Activated naive CD4-positive, alpha-beta T cell treated with anti-CD3 and anti-CD28 coated beads, Interleukin-2, amount 10 ng/mL, durations not matched to agents 7 days and 5 days (primary cell): ENCODE measurements around the gene ANK2.
A peak's percentile ranks its signal among the peaks of the same experiment; 100 is the strongest.
"Not testable (repeated sequence)": the region's sequence is repeated elsewhere in the genome, so short reads cannot be mapped to it uniquely, and the experiment has no call there.

ENCODE experiments used
- CTCF ChIA-PET: fragments of 350-600 bp; sonication (Branson Sonifier 250); formaldehyde crosslinking; loops from one replicate; lab custom pipeline; 2021; ENCODE audit warnings: antibody characterized with exemption; lab: Charles Lee
- DNase-seq: peaks from one replicate; pipeline ENCODE4 v3.0.0-alpha.2; 2020
- H3K27ac Mint-ChIP-seq: one replicate; pipeline ENCODE4 v1.8.0; 2021; ENCODE audit warnings: mild to moderate bottlenecking, moderate library complexity, mixed read lengths
- H3K27me3 Mint-ChIP-seq: one replicate; pipeline ENCODE4 v1.8.0; 2021; ENCODE audit warnings: mild to moderate bottlenecking, mixed read lengths
- H3K36me3 Mint-ChIP-seq: one replicate; pipeline ENCODE4 v1.8.0; 2021; ENCODE audit warnings: mixed read lengths
- H3K4me1 Mint-ChIP-seq: one replicate; pipeline ENCODE4 v1.8.0; 2021; ENCODE audit warnings: mixed read lengths
- H3K4me3 Mint-ChIP-seq: one replicate; pipeline ENCODE4 v1.8.0; 2021; ENCODE audit warnings: mild to moderate bottlenecking, moderate library complexity, mixed read lengths
- H3K9me3 Mint-ChIP-seq: one replicate; pipeline ENCODE4 v1.8.0; 2021; ENCODE audit warnings: mixed read lengths

Gene ANK2

GRCh38 chr4:113209153-113209552, 159.7 kb downstream of the ANK2 start:
- no peak overlapping the region for H3K27ac Mint-ChIP-seq
- H3K4me3 Mint-ChIP-seq = no peak overlapping the region
- H3K27me3 Mint-ChIP-seq = no peaks in the 10 kb centered on the region

GRCh38 chr4:113209652-113210320, 160.3 kb downstream of the ANK2 start:
- no peak overlapping the region for H3K4me3 Mint-ChIP-seq
- no peaks in the 10 kb centered on the region for H3K4me1 Mint-ChIP-seq
- H3K27ac Mint-ChIP-seq = no peak overlapping the region
- DNase-seq = no peak
- H3K27me3 Mint-ChIP-seq = no peaks in the 10 kb centered on the region
- CTCF ChIA-PET = no interaction called here
- H3K9me3 Mint-ChIP-seq = no peaks in the 10 kb centered on the region
- H3K36me3 Mint-ChIP-seq = no peaks in the 10 kb centered on the region

More at GRCh38 chr4:113209153-113209552, 159.7 kb downstream of the ANK2 start:
- no peaks in the 10 kb centered on the region for H3K9me3 Mint-ChIP-seq
- no peaks in the 10 kb centered on the region for H3K4me1 Mint-ChIP-seq
- DNase-seq = no peak
- CTCF ChIA-PET = no interaction called here
- H3K36me3 Mint-ChIP-seq = no peaks in the 10 kb centered on the region

DNA sequence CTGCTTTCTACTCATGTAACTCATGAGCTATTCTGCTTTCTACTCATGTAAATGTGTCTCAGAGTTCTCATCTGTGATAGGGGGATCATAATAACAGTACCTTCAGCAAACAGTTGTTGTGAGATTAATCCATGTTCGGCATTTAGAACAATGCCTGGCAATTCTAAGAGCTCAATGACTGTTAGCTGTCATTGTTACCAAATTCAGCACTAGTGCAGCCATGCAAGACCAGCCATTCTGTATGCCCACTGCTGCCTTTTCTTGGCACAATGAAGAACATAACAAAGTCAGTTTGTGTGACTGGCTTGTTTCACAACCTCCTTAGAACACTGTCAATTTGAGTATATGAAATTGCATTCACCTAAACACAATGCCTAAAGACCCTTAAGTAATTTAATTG, 163.2 kb downstream of the ANK2 start:
- CTCF ChIA-PET = no interaction called here
- Mint-ChIP-seq H3K4me3 (no peak overlapping the region), H3K36me3 (no peaks in the 10 kb centered on the region), H3K9me3 (no peaks in the 10 kb centered on the region), H3K4me1 (no peaks in the 10 kb centered on the region), H3K27ac (no peak overlapping the region), H3K27me3 (no peaks in the 10 kb centered on the region)
- no peak for DNase-seq

GRCh38 chr4:113221990-113222389, 172.5 kb downstream of the ANK2 start:
- H3K27me3 Mint-ChIP-seq = no peaks in the 10 kb centered on the region
- H3K36me3 Mint-ChIP-seq = no peaks in the 10 kb centered on the region
- CTCF ChIA-PET = no interaction called here
- DNase-seq = no peak
- H3K9me3 Mint-ChIP-seq = no peaks in the 10 kb centered on the region
- no peak overlapping the region for H3K27ac Mint-ChIP-seq
- H3K4me1 Mint-ChIP-seq = no peaks in the 10 kb centered on the region
- H3K4me3 Mint-ChIP-seq = no peak overlapping the region

GRCh38 chr4:113222471-113222870, 173.0 kb downstream of the ANK2 start:
- Mint-ChIP-seq H3K4me3 (no peak overlapping the region), H3K4me1 (no peaks in the 10 kb centered on the region), H3K36me3 (no peaks in the 10 kb centered on the region), H3K27ac (no peak overlapping the region), H3K27me3 (no peaks in the 10 kb centered on the region), H3K9me3 (no peaks in the 10 kb centered on the region)
- CTCF ChIA-PET = no interaction called here
- no peak for DNase-seq

- H3K27ac Mint-ChIP-seq = no peak overlapping the region
- no peaks in the 10 kb centered on the region for H3K27me3 Mint-ChIP-seq
- no peak overlapping the region for H3K4me3 Mint-ChIP-seq
- no peaks in the 10 kb centered on the region for H3K36me3 Mint-ChIP-seq
- CTCF ChIA-PET = no interaction called here
- no peak for DNase-seq
- no peaks in the 10 kb centered on the region for H3K9me3 Mint-ChIP-seq
- no peaks in the 10 kb centered on the region for H3K4me1 Mint-ChIP-seq
Measured at GRCh38 chr4:113223001-113223400, 173.5 kb downstream of the ANK2 start.

GRCh38 chr4:113232194-113232593, 182.7 kb downstream of the ANK2 start:
- no peak for DNase-seq
- Mint-ChIP-seq H3K27me3 (no peaks in the 10 kb centered on the region), H3K4me1 (no peaks in the 10 kb centered on the region), H3K27ac (no peak overlapping the region), H3K36me3 (no peaks in the 10 kb centered on the region), H3K9me3 (no peaks in the 10 kb centered on the region), H3K4me3 (no peak overlapping the region)
- CTCF ChIA-PET = interaction anchor here (0.6 kb wide), 1 partner anchor 365 kb away, joined by 3 read pairs; no protein-coding TSS in a partner anchor

DNA sequence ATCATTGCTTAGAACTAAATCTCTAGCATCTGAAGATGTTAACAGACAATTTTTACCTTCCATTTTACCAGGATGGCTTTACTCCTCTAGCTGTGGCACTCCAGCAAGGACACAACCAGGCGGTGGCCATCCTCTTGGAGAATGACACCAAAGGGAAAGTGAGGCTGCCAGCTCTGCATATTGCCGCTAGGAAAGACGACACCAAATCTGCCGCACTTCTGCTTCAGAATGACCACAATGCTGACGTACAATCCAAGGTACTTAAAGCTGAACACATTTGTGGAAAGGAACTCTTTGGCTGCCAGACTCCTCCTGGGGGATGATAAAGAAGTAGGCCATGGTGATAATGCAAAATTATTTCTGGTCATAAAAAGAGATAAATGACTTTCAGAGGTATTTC, 187.5 kb downstream of the ANK2 start:
- CTCF ChIA-PET = no interaction called here
- Mint-ChIP-seq H3K9me3 (no peaks in the 10 kb centered on the region), H3K27ac (no peak overlapping the region), H3K4me3 (no peak overlapping the region), H3K27me3 (no peaks in the 10 kb centered on the region), H3K4me1 (no peaks in the 10 kb centered on the region), H3K36me3 (no peaks in the 10 kb centered on the region)
- no peak for DNase-seq

GRCh38 chr4:113243312-113243711, 193.9 kb downstream of the ANK2 start:
- Mint-ChIP-seq H3K27me3 (no peaks in the 10 kb centered on the region), H3K4me3 (no peak overlapping the region), H3K36me3 (no peaks in the 10 kb centered on the region), H3K9me3 (no peaks in the 10 kb centered on the region), H3K4me1 (no peaks in the 10 kb centered on the region), H3K27ac (peak overlapping the region; percentile 29)
- CTCF ChIA-PET = no interaction called here
- DNase-seq = no peak

DNA sequence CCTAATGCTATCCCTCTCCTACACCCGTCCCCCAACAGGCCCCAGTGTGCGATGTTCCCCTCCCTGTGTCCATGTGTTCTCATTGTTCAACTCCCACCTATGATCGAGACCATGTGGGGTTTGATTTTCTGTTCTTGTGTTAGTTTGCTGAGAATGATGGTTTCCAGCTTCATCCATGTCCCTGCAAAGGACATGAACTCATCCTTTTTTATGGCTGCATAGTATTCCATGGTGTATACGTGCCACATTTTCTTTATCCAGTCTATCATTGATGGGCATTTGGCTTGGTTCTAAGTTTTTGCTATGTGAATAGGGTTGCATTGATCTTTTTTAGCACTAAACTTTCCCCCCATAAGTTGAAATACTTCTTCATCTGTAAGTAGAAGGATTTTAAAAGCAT, 195.3 kb downstream of the ANK2 start:
- H3K9me3 Mint-ChIP-seq, CTCF ChIA-PET: not testable (repeated sequence)

DNA sequence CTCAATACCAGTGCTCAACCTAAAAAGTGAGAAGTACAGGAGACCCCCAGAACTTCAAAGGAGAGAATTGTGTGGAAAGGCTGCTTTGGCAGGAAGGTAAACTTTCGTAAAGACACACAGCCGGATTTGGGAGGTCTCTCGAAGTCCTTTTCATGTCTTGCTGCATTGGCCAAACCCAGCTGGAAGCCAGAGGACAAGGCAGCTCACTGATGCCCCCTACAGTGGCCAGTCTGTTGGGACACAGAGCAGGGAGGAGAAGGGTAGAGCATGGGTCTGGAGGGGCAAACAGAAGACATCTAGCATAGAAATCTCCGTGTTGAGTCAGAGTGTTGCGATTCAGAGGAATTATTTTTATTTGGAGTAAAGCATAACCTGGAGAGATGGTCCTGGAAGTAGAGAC, 198.9 kb downstream of the ANK2 start:
- Mint-ChIP-seq H3K4me1 (no peaks in the 10 kb centered on the region), H3K9me3 (no peaks in the 10 kb centered on the region), H3K27me3 (no peaks in the 10 kb centered on the region), H3K4me3 (no peak overlapping the region), H3K27ac (no peak overlapping the region), H3K36me3 (no peaks in the 10 kb centered on the region)
- DNase-seq = no peak
- CTCF ChIA-PET = no interaction called here

More for the DNA sequence above, 195.3 kb downstream of the ANK2 start:
- H3K27ac Mint-ChIP-seq, H3K36me3 Mint-ChIP-seq, H3K4me3 Mint-ChIP-seq, DNase-seq, H3K4me1 Mint-ChIP-seq, H3K27me3 Mint-ChIP-seq: not testable (repeated sequence)

DNA sequence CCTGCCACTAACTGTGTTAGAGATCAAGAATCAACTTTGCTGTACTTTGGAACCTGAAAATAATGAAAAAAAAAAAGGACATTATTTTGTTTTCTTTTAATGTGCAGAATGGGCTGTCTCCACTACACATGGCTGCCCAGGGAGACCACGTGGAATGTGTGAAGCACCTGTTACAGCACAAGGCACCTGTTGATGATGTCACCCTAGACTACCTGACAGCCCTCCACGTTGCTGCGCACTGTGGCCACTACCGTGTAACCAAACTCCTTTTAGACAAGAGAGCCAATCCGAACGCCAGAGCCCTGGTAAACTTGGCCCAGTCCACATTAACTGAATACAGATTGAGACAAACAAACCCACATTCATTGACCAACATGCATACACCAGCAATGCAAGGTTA, 206.2 kb downstream of the ANK2 start:
- H3K9me3 Mint-ChIP-seq = no peaks in the 10 kb centered on the region
- H3K4me3 Mint-ChIP-seq = no peak overlapping the region
- no peaks in the 10 kb centered on the region for H3K27me3 Mint-ChIP-seq
- no peak overlapping the region for H3K27ac Mint-ChIP-seq
- CTCF ChIA-PET = no interaction called here
- no peaks in the 10 kb centered on the region for H3K36me3 Mint-ChIP-seq
- no peaks in the 10 kb centered on the region for H3K4me1 Mint-ChIP-seq
- no peak for DNase-seq

DNA sequence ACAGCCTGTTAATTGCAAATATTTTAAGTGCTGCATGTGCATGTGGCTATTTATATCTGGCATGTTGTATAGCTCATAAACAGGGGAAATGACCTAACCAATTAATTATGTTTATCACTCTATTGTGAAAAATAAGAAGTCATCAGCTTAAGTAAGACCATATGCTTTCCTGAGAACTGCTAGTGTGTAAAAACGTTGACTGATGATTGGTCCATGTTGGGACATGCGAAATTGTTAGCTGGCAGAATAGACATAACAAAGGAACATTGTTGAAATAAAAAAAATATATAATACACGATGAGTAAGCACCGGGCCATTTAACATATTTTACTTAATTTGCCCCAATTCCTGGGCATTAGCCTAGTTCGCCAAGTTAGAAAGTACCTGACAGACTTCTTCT, 207.5 kb downstream of the ANK2 start:
- no peaks in the 10 kb centered on the region for H3K27me3 Mint-ChIP-seq
- no peak overlapping the region for H3K4me3 Mint-ChIP-seq
- no peaks in the 10 kb centered on the region for H3K9me3 Mint-ChIP-seq
- H3K36me3 Mint-ChIP-seq = no peaks in the 10 kb centered on the region
- CTCF ChIA-PET = no interaction called here
- no peak for DNase-seq
- H3K27ac Mint-ChIP-seq = no peak overlapping the region
- H3K4me1 Mint-ChIP-seq = no peaks in the 10 kb centered on the region

- Mint-ChIP-seq H3K4me3 (no peak overlapping the region), H3K36me3 (no peaks in the 10 kb centered on the region), H3K27me3 (no peaks in the 10 kb centered on the region), H3K9me3 (no peaks in the 10 kb centered on the region), H3K27ac (no peak overlapping the region), H3K4me1 (no peaks in the 10 kb centered on the region)
- CTCF ChIA-PET = no interaction called here
- DNase-seq = no peak
Measured at GRCh38 chr4:113260688-113261087, 211.2 kb downstream of the ANK2 start.

DNA sequence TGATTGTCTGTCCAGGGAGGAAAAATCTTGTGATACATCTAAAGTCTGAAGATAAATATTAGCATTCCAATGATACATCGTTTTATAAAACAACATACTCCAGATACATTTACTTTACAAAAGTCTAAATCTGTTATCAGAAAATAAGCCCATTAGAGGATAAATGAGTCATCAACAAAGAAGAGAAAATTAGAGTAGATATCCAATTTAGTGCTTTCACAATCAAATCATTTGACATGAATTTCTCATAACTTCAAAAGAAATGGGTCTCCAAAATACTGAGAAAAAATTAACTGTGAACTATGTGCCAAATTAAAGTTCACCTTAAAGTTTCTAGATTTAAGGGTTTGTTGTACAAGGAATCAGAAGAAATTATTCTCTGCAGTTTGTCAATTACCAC, 213.8 kb downstream of the ANK2 start:
- H3K27ac Mint-ChIP-seq = no peak overlapping the region
- DNase-seq = no peak
- CTCF ChIA-PET = no interaction called here
- no peaks in the 10 kb centered on the region for H3K27me3 Mint-ChIP-seq
- peaks cover 2% of the 10 kb centered on the region for H3K9me3 Mint-ChIP-seq
- H3K4me1 Mint-ChIP-seq = no peaks in the 10 kb centered on the region
- H3K36me3 Mint-ChIP-seq = no peaks in the 10 kb centered on the region
- H3K4me3 Mint-ChIP-seq = no peak overlapping the region
